ENCODE measurements around the gene PLXNA4.

DNA sequence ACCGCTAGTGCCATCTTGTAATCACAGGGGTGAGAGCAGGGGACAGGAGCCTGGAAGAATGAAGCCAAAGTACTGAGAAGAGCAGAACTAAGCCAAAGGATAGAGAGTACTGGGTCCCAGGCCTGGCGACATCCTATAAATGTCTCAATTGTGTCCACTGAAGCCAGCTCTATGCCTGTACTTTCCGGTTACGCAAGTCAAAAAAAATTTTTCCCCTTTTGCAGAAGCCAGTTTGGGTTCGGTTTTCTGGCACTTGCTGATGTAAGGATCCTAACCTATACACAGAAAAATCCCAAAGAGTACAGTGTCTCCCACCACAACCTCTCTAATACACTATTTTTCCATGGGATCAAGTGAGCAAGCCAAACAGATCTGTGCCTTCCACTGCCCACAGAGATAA lies 61.1 kb downstream of the PLXNA4 start:
- TF ChIP-seq, protein P1, sequence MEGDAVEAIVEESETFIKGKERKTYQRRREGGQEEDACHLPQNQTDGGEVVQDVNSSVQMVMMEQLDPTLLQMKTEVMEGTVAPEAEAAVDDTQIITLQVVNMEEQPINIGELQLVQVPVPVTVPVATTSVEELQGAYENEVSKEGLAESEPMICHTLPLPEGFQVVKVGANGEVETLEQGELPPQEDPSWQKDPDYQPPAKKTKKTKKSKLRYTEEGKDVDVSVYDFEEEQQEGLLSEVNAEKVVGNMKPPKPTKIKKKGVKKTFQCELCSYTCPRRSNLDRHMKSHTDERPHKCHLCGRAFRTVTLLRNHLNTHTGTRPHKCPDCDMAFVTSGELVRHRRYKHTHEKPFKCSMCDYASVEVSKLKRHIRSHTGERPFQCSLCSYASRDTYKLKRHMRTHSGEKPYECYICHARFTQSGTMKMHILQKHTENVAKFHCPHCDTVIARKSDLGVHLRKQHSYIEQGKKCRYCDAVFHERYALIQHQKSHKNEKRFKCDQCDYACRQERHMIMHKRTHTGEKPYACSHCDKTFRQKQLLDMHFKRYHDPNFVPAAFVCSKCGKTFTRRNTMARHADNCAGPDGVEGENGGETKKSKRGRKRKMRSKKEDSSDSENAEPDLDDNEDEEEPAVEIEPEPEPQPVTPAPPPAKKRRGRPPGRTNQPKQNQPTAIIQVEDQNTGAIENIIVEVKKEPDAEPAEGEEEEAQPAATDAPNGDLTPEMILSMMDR (IDR thresholded peaks at IDR 0.05) = no peak
- TF ChIP-seq EZH2 (IDR thresholded peaks at IDR 0.05; ENCODE audit: borderline replicate concordance, insufficient read depth, low read depth, low read length, poor library complexity, severe bottlenecking) = no peak

All from B cell (primary cell).